Activated CD8-positive, alpha-beta memory T cell treated with anti-CD3 and anti-CD28 coated beads for 36 hours (primary cell): ENCODE results near the gene TM4SF1. TPM values are rescaled to one million over a fixed set of nuclear protein-coding genes. Genes with fewer than 3 reads are reported as not detected.

Source experiments
- CTCF ChIA-PET: fragments of 350-600 bp; sonication (Branson Sonifier 250); formaldehyde crosslinking; loops from one replicate; lab custom pipeline; 2021; ENCODE audit warnings: antibody characterized with exemption; lab: Charles Lee
- POLR2A ChIA-PET: fragments of 350-600 bp; sonication (Branson Sonifier 250); formaldehyde crosslinking; loops from one replicate; lab custom pipeline; 2021; ENCODE audit warnings: antibody characterized with exemption; lab: Charles Lee
- total RNA-seq, 2 experiments: library from RNA; stranded (reverse); gene quantifications; one replicate each; pipeline ENCODE4 v1.2.3, GENCODE V29; 2021

TM4SF1 gene
- total RNA-seq, 2 experiments from 2014 or later: not detected

GRCh38 chr3:149324332-149324731 is 53.1 kb downstream of the TM4SF1 start:
- CTCF ChIA-PET: no interaction called here
- POLR2A ChIA-PET: no interaction called here

GRCh38 chr3:149321640-149322039 is 55.8 kb downstream of the TM4SF1 start:
- CTCF ChIA-PET: no interaction called here
- POLR2A ChIA-PET: no interaction called here

GRCh38 chr3:149321136-149321535 is 56.3 kb downstream of the TM4SF1 start:
- ChIA-PET POLR2A (no interaction called here), CTCF (no interaction called here)

GRCh38 chr3:149319750-149320149 is 57.7 kb downstream of the TM4SF1 start:
- POLR2A ChIA-PET: no interaction called here

More at GRCh38 chr3:149319750-149320149, 57.7 kb downstream of the TM4SF1 start:
- CTCF ChIA-PET: interaction anchor here (0.6 kb wide), 1 partner anchor 374 kb away, joined by 3 read pairs; no protein-coding TSS in a partner anchor

Other genes with a start within 250 kb of the TM4SF1 start
- 10 to 100 TPM; 17.9 to 19.1 TPM for gene HPS3, start 248.0 kb downstream of the TM4SF1 start, total RNA-seq
- gene CP, start 155.8 kb downstream of the TM4SF1 start, total RNA-seq: not detected
- gene TM4SF18, start 44.0 kb downstream of the TM4SF1 start, total RNA-seq: not detected
- gene TM4SF4, start 97.0 kb upstream of the TM4SF1 start, total RNA-seq: not detected